Esophagus muscularis mucosa (tissue), 4 donors: ENCODE results near the gene PARP8. TPM values are rescaled to one million over a fixed set of nuclear protein-coding genes. Genes with fewer than 3 reads are reported as not detected.
"Not testable (repeated sequence)": the region's sequence is repeated elsewhere in the genome, so short reads cannot be mapped to it uniquely, and the experiment has no call there.

Experiments used
- DNase-seq: peaks from one replicate; pipeline ENCODE4 v3.0.0-alpha.2; 2017; ENCODE audit errors: extremely low spot score
- H3K27ac ChIP-seq, 4 donors: fragments of 200-600 bp; sonication (generic); replicated peaks in 1 of 4; 1 replicate in 3 of 4; 2 replicates in 1 of 4; pipeline ENCODE4 v1.5.1; 2016 to 2019; ENCODE audit warnings: mild to moderate bottlenecking in 1 of 4
- H3K27me3 ChIP-seq, 4 donors: fragments of 200-600 bp; sonication (generic); one replicate each; pipeline versions ENCODE4 v1.5.1 to v1.6.0; 2016 to 2019
- H3K36me3 ChIP-seq, 4 donors: fragments of 200-600 bp; sonication (generic); one replicate each; pipeline ENCODE4 v1.5.1; 2016 to 2019
- H3K4me1 ChIP-seq, 4 donors: fragments of 200-600 bp; sonication (generic); one replicate each; pipeline ENCODE4 v1.5.1; 2016 to 2019
- H3K4me3 ChIP-seq, 4 donors: fragments of 200-600 bp; sonication (generic); 1 replicate in 2 of 4; 2 replicates in 2 of 4; pipeline ENCODE4 v1.5.1; 2016 to 2019; ENCODE audit warnings: mild to moderate bottlenecking in 4 of 4, moderate library complexity in 1 of 4
- H3K9me3 ChIP-seq, 4 donors: fragments of 200-600 bp; sonication (generic); 1 replicate in 3 of 4; 2 replicates in 1 of 4; pipeline ENCODE4 v1.5.1; 2016 to 2019
- EP300 ChIP-seq: sonication (generic); formaldehyde crosslinking; IDR thresholded peaks from one replicate; pipeline ENCODE4 v1.6.1; 2017; ENCODE audit warnings: antibody characterized with exemption
- POLR2A ChIP-seq: fragments of 450-650 bp; IDR thresholded peaks from one replicate; pipeline ENCODE4 v1.6.1; 2017; ENCODE audit warnings: antibody characterized with exemption, moderate library complexity, mild to moderate bottlenecking, low read depth
- POLR2AphosphoS5 ChIP-seq, 2 donors: sonication (generic); formaldehyde crosslinking; IDR thresholded peaks; one replicate each; pipeline ENCODE4 v1.6.1; 2017; ENCODE audit warnings: antibody characterized with exemption in 2 of 2
- WGBS: methylation state at CpG from one replicate; pipeline ENCODE4 v1.1.5; 2018; 5-methylcytosine and 5-hydroxymethylcytosine counted together
- intact Hi-C: fragments of 100-400 bp; cut with DNase I; formaldehyde crosslinking; loops from one replicate; pipeline ENCODE4 v1.15.1; 2023
- total RNA-seq, 4 donors: library from RNA; depleted of rRNA; stranded (reverse); fragments of >200 nt; gene quantifications; one replicate each; pipeline versions ENCODE4 v1.1.0 to v1.2.1, GENCODE V29; 2016
- TF ChIP-seq, protein P1 (sequence below), 3 experiments: fragments of 200-600 bp in 2 of 3; fragments of 450-650 bp in 1 of 3; sonication (generic) in 2 of 3; IDR thresholded peaks; one replicate each; pipeline ENCODE4 v1.5.1; 2017 to 2019; ENCODE audit warnings: antibody characterized with exemption in 3 of 3, mild to moderate bottlenecking in 2 of 3, moderate library complexity in 1 of 3

The PARP8 gene, protein sequence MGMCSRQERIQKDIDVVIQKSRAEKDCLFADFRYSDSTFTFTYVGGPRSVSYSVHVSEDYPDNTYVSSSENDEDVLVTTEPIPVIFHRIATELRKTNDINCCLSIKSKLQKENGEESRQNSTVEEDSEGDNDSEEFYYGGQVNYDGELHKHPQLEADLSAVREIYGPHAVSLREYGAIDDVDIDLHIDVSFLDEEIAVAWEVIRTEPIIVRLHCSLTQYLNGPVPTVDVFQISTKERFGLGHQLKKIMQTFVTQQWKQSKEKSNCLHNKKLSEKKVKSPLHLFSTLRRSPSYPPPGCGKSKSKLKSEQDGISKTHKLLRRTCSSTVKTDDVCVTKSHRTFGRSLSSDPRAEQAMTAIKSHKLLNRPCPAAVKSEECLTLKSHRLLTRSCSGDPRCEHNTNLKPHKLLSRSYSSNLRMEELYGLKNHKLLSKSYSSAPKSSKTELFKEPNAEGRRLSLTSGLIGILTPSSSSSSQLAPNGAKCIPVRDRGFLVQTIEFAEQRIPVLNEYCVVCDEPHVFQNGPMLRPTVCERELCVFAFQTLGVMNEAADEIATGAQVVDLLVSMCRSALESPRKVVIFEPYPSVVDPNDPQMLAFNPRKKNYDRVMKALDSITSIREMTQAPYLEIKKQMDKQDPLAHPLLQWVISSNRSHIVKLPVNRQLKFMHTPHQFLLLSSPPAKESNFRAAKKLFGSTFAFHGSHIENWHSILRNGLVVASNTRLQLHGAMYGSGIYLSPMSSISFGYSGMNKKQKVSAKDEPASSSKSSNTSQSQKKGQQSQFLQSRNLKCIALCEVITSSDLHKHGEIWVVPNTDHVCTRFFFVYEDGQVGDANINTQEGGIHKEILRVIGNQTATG
- 10 to 100 TPM in 2 of 4 donors, 1 to 10 TPM in 2; 5.4 to 17.1 (median 9.7) TPM for total RNA-seq

DNA sequence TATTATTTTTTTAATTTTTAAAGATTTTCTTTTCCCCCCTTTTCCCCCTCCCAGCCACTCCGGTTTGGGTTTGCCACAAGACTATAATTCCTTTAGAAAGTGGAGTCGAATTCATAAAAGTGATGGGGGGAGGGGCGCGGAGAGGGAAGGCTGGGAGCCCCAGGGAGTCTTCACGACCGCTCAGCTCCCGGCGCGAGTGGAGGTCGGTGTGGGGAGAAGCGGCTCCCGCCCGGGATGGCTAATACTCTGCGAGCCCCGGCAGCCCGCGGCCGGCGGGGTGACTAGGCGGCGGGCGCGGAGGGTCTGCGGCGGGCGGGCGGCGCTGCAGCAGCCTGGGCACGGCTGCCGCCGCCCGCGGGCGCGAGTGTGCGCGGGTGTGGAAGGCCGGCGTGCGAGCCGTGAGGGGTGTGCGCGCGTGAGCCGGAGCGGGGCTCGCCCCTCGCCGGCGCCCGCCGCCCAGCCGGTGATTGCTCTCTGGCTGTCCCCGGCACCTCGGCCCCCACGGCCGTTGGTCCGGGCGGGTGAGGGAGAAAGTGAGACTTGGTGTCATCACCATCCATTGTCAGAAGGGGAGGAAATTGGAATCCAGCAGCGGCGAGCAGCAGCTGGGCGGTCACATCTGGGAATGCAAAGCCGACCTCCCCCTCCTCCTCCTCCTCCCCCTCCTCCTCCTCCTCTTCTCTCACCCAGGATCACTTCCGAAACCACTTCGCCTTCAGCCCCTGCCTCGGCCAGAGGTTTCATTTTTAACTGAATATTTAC, at the start of gene PARP8:
PARP8 (plus strand) TSS at position 377 of the 762 bp plus-strand sequence. CDS start 459 bp downstream, outside the sequence.
- TF ChIP-seq POLR2AphosphoS5 (IDR thresholded peaks at IDR 0.05) (no peak), POLR2A (no peak)
- TF ChIP-seq, protein P1, sequence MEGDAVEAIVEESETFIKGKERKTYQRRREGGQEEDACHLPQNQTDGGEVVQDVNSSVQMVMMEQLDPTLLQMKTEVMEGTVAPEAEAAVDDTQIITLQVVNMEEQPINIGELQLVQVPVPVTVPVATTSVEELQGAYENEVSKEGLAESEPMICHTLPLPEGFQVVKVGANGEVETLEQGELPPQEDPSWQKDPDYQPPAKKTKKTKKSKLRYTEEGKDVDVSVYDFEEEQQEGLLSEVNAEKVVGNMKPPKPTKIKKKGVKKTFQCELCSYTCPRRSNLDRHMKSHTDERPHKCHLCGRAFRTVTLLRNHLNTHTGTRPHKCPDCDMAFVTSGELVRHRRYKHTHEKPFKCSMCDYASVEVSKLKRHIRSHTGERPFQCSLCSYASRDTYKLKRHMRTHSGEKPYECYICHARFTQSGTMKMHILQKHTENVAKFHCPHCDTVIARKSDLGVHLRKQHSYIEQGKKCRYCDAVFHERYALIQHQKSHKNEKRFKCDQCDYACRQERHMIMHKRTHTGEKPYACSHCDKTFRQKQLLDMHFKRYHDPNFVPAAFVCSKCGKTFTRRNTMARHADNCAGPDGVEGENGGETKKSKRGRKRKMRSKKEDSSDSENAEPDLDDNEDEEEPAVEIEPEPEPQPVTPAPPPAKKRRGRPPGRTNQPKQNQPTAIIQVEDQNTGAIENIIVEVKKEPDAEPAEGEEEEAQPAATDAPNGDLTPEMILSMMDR (IDR thresholded peaks at IDR 0.05) = no peak
- 0% methylated on average over 13 of the region's 66 CpGs for WGBS

DNA sequence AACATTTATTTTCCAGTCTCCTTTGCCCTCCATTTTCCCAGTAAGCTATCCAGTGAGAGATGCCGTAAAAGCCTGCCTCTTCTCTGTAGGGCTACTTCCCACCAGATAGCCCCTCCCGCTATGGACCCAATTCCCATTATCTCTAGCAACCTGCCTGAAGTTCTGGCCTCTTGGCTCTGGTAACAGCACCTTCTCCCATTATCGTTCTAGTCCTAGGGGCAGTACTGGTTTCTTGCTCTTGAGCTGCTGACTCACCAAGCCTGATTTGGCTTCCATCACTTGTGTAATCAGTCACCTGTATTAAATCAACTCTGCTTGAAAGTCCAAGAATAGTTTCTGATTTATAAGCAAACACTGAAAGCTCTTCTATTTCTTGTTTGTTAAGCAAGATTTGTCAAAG, 42.8 kb upstream of the PARP8 start:
- no peaks in the 10 kb centered on the region for H3K9me3 ChIP-seq
- intact Hi-C loops = no loop called here
- H3K4me3 ChIP-seq = no peak overlapping the region
- no peak for DNase-seq
- no peaks in the 10 kb centered on the region for H3K4me1 ChIP-seq
- H3K27me3 ChIP-seq = no peaks in the 10 kb centered on the region
- 74% methylated on average over 3 of the region's 3 CpGs for whole genome bisulfite sequencing
- TF ChIP-seq EP300 (no peak), POLR2AphosphoS5 (IDR thresholded peaks at IDR 0.05) (no peak), POLR2A (no peak)
- TF ChIP-seq, protein P1 (IDR thresholded peaks at IDR 0.05) = no peak
- H3K36me3 ChIP-seq = no peaks in the 10 kb centered on the region
- no peak overlapping the region for H3K27ac ChIP-seq

More for the DNA sequence above, at the start of gene PARP8:
- no peaks in the 10 kb centered on the region for H3K9me3 ChIP-seq
- peak within 1 kb of the TSS; percentile 72 to 87 (median 81) for H3K27ac ChIP-seq
- H3K27me3 ChIP-seq = no peaks in the 10 kb centered on the region
- intact Hi-C loops = no loop called here
- no peaks in the 10 kb centered on the region for H3K36me3 ChIP-seq
- peaks cover 0 to 22% (median 15%) of the 10 kb centered on the region in 4 donors for H3K4me1 ChIP-seq
- no peak for DNase-seq
- peak within 1 kb of the TSS; percentile 71 to 80 (median 76) for H3K4me3 ChIP-seq

DNA sequence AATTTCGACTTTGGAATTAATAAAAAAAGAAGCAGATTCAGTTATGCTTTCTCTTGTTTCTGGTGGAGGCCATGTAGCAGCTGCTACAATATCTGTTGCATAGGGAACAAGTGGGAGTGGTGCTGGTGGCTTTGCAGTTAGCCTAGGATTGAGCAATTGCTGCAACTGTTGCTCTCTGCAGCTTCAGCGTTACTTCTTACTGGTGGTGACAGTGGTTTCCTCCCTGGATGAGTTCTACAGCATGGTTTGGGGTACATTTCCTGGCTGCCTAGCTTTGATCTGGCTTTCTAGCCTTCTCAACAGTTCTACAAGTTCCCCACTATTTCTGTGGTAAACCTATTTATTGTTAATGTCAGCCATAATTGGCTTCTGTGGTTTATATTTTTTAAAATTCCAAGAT, 31.6 kb upstream of the PARP8 start:
- intact Hi-C loops, H3K27ac ChIP-seq, DNase-seq, H3K4me3 ChIP-seq, H3K27me3 ChIP-seq, H3K36me3 ChIP-seq, H3K9me3 ChIP-seq, H3K4me1 ChIP-seq: not testable (repeated sequence)
- WGBS = 72% methylated on average over 2 of the region's 2 CpGs

DNA sequence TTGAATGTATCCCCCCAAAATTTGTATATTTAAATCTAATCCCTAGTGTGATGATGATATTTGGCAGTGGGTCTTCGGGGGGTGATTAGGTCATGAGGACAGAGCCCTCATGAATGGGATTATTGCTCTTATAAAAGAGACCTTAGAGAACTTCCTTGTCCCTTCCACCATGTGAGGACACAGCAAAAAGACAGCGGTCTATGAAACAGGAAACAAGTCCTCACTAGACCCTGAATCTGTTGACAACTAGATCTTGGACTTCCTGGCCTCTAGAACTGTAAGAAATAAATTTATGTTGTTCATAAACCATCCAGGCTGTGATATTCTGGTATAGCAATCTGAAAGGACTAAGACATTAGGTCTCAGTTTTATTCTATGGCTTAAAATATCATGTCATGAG, 28.9 kb upstream of the PARP8 start:
- H3K4me3 ChIP-seq, H3K27ac ChIP-seq, intact Hi-C loops, H3K4me1 ChIP-seq, H3K9me3 ChIP-seq, H3K27me3 ChIP-seq, DNase-seq, H3K36me3 ChIP-seq: not testable (repeated sequence)
- WGBS = 70% methylated on average over 2 of the region's 2 CpGs

DNA sequence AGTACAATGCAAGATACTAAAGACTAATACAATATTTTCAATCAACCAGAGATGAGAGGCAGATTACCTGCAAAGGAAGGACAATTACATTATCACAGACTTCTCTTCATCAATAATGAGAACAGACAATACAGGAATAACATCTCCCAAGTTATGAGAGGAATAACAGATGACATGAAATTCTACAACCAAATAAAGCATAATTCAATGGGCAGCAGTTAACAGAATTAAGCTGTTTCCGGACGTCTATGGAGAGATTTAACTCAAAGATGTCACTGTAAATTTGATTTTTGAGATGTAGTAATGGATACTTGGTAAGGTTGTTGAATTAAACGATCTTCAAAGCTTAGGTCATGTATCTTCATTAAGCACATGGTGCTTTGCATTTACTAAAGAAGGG, 19.8 kb upstream of the PARP8 start:
- Histone ChIP-seq H3K4me1 (no peaks in the 10 kb centered on the region), H3K4me3 (no peak overlapping the region), H3K36me3 (no peaks in the 10 kb centered on the region), H3K9me3 (no peaks in the 10 kb centered on the region), H3K27me3 (no peaks in the 10 kb centered on the region), H3K27ac (no peak overlapping the region)
- no peak for DNase-seq
- intact Hi-C loops = no loop called here
- WGBS = 60% methylated on average over 3 of the region's 3 CpGs
- TF ChIP-seq EP300 (no peak), POLR2A (no peak), POLR2AphosphoS5 (IDR thresholded peaks at IDR 0.05) (no peak)
- TF ChIP-seq, protein P1 (IDR thresholded peaks at IDR 0.05) = no peak
